Ovary (tissue), 3 donors: ENCODE results near the gene NYAP2.

Source experiments
- CTCF ChIP-seq, 3 donors: fragments of 450-650 bp in 2 of 3; fragments of 200-600 bp in 1 of 3; IDR thresholded peaks; one replicate each; pipeline versions ENCODE4 v1.5.1 to v1.8.0; 2016 to 2022; ENCODE audit warnings: antibody characterized with exemption in 3 of 3, mild to moderate bottlenecking in 1 of 3
- EP300 ChIP-seq: sonication (generic); formaldehyde crosslinking; IDR thresholded peaks from one replicate; pipeline ENCODE4 v1.6.1; 2017; ENCODE audit warnings: antibody characterized with exemption
- POLR2A ChIP-seq: fragments of 450-650 bp; IDR thresholded peaks from one replicate; pipeline ENCODE4 v1.6.1; 2017; ENCODE audit warnings: antibody characterized with exemption, mild to moderate bottlenecking, moderate library complexity
- donor health status: DM: no; HTN: no; CAD: no.

- TF ChIP-seq CTCF (IDR thresholded peaks at IDR 0.05): no peak
- no peak for TF ChIP-seq POLR2A
- no peak for TF ChIP-seq EP300
Measured at GRCh38 chr2:225366731-225367130, 32.8 kb upstream of the NYAP2 start.
